CD4-positive, CD25-positive, alpha-beta regulatory T cell (primary cell): Measurements from ENCODE around the gene CBX8. TPM values are rescaled to one million over a fixed set of nuclear protein-coding genes. Genes with fewer than 3 reads are reported as not detected.
A peak's percentile ranks its signal among the peaks of the same experiment; 100 is the strongest.

ENCODE experiments used
- ATAC-seq, 2 donors: fragments of 150-1000 bp; cut with Tn5 transposase; one replicate each; pipeline ENCODE4 v1.10.0; 2021; ENCODE audit warnings: low read depth in 2 of 2, moderate number of reproducible peaks in 2 of 2, moderate library complexity in 1 of 2
- DNase-seq, 3 donors: peaks; one replicate each; pipeline versions ENCODE4 v3.0.0 to v3.0.0-alpha.2; 2012 to 2022; ENCODE audit warnings: mixed read lengths in 1 of 3
- H3K27ac ChIP-seq: one replicate; pipeline ENCODE4 v1.7.0; 2013; ENCODE audit warnings: mild to moderate bottlenecking, low read length; ENCODE audit not compliant: insufficient read depth, poor library complexity, severe bottlenecking
- H3K27me3 ChIP-seq: one replicate; pipeline ENCODE4 v1.7.0; 2013; ENCODE audit warnings: low read length; ENCODE audit not compliant: control insufficient read depth, insufficient read depth
- H3K36me3 ChIP-seq: one replicate; pipeline ENCODE4 v1.7.0; 2013; ENCODE audit warnings: mild to moderate bottlenecking, low read length, moderate library complexity; ENCODE audit not compliant: control insufficient read depth, insufficient read depth
- H3K4me1 ChIP-seq: 2 replicates; pipeline ENCODE4 v1.7.0; 2013; ENCODE audit warnings: mild to moderate bottlenecking, low read length; ENCODE audit not compliant: insufficient read depth, control insufficient read depth, poor library complexity, severe bottlenecking
- H3K4me3 ChIP-seq: one replicate; pipeline ENCODE4 v1.7.0; 2013; ENCODE audit warnings: low read depth, mild to moderate bottlenecking, low read length, moderate library complexity
- H3K9me3 ChIP-seq, 2 experiments: 1 replicate in 1 of 2; 2 replicates in 1 of 2; pipeline ENCODE4 v1.7.0; 2013; ENCODE audit warnings: low read length in 2 of 2, mild to moderate bottlenecking in 1 of 2, moderate library complexity in 1 of 2; ENCODE audit not compliant: control insufficient read depth in 2 of 2
- H3K27ac Mint-ChIP-seq, 3 donors: one replicate each; pipeline ENCODE4 v1.8.0; 2020 to 2022; ENCODE audit warnings: mild to moderate bottlenecking in 3 of 3, mixed read lengths in 3 of 3, moderate library complexity in 2 of 3
- H3K27me3 Mint-ChIP-seq: one replicate; pipeline ENCODE4 v1.8.0; 2022; ENCODE audit warnings: mild to moderate bottlenecking, mixed read lengths
- H3K36me3 Mint-ChIP-seq: one replicate; pipeline ENCODE4 v1.8.0; 2020; ENCODE audit warnings: mixed read lengths
- H3K4me1 Mint-ChIP-seq, 4 donors: one replicate each; pipeline ENCODE4 v1.8.0; 2020 to 2022; ENCODE audit warnings: mixed read lengths in 4 of 4, mild to moderate bottlenecking in 1 of 4
- H3K4me3 Mint-ChIP-seq, 4 donors: one replicate each; pipeline ENCODE4 v1.8.0; 2020 to 2022; ENCODE audit warnings: mild to moderate bottlenecking in 4 of 4, mixed read lengths in 4 of 4, moderate library complexity in 3 of 4
- H3K9me3 Mint-ChIP-seq, 7 donors: one replicate each; pipeline ENCODE4 v1.8.0; 2020 to 2022; ENCODE audit warnings: mixed read lengths in 7 of 7, mild to moderate bottlenecking in 3 of 7, moderate library complexity in 2 of 7
- polyA plus RNA-seq, 4 donors: library from polyadenylated mRNA; unstranded; fragments of 300-500 nt; fragmentation: Illumina TruSeq; gene quantifications; one replicate each; pipeline ENCODE4 v1.2.3, GENCODE V29; 2021
- total RNA-seq: library from RNA; stranded (reverse); gene quantifications from one replicate; pipeline ENCODE4 v1.2.3, GENCODE V29; 2022

CBX8 gene
- total and polyA plus RNA-seq, 5 donors from 2014 or later = 0.30 to 3.4 (median 1.3) TPM

- H3K9me3 Mint-ChIP-seq = peaks cover 0 to 3% (median 0%) of the 10 kb centered on the region in 7 donors
- peaks cover 54% of the 10 kb centered on the region for H3K4me1 ChIP-seq
- no peak overlapping the region for H3K4me3 Mint-ChIP-seq
- no peak overlapping the region for H3K4me3 ChIP-seq
- H3K36me3 Mint-ChIP-seq = no peaks in the 10 kb centered on the region
- no peak for ATAC-seq
- no peak overlapping the region for H3K27ac ChIP-seq
- H3K27me3 Mint-ChIP-seq = peaks cover 45% of the 10 kb centered on the region
- H3K4me1 Mint-ChIP-seq = peaks cover 0 to 44% (median 23%) of the 10 kb centered on the region in 4 donors
- no peak overlapping the region for H3K27ac Mint-ChIP-seq
- H3K9me3 ChIP-seq = no peaks in the 10 kb centered on the region
- no peak for DNase-seq
- H3K36me3 ChIP-seq = no peaks in the 10 kb centered on the region
- peaks cover 6% of the 10 kb centered on the region for H3K27me3 ChIP-seq
Measured at GRCh38 chr17:79794659-79795511, 2.0 kb downstream of the CBX8 start.

GRCh38 chr17:79793924-79794304 lies 3.0 kb downstream of the CBX8 start:
- no peak for ATAC-seq
- Mint-ChIP-seq H3K4me1 (peaks cover 0 to 37% (median 15%) of the 10 kb centered on the region in 4 donors), H3K27ac (no peak overlapping the region), H3K27me3 (peaks cover 41% of the 10 kb centered on the region), H3K9me3 (no peaks in the 10 kb centered on the region), H3K4me3 (peak overlapping the region in 2 of 4 donors; percentile 25 to 47), H3K36me3 (no peaks in the 10 kb centered on the region)
- Histone ChIP-seq H3K27me3 (peaks cover 3% of the 10 kb centered on the region), H3K4me3 (no peak overlapping the region), H3K4me1 (peaks cover 49% of the 10 kb centered on the region), H3K36me3 (no peaks in the 10 kb centered on the region), H3K9me3 (no peaks in the 10 kb centered on the region), H3K27ac (no peak overlapping the region)
- DNase-seq = no peak

- peaks cover 42% of the 10 kb centered on the region for H3K4me1 ChIP-seq
- H3K4me3 ChIP-seq = no peak overlapping the region
- peaks cover 0 to 30% (median 13%) of the 10 kb centered on the region in 4 donors for H3K4me1 Mint-ChIP-seq
- H3K27ac Mint-ChIP-seq = no peak overlapping the region
- H3K27me3 Mint-ChIP-seq = peaks cover 41% of the 10 kb centered on the region
- peaks cover 9% of the 10 kb centered on the region for H3K27me3 ChIP-seq
- peak overlapping the region in 2 of 4 donors; percentile 25 to 47 for H3K4me3 Mint-ChIP-seq
- H3K36me3 Mint-ChIP-seq = no peaks in the 10 kb centered on the region
- ATAC-seq (no peak), DNase-seq (no peak)
- H3K9me3 ChIP-seq = no peaks in the 10 kb centered on the region
- no peaks in the 10 kb centered on the region for H3K9me3 Mint-ChIP-seq
- no peaks in the 10 kb centered on the region for H3K36me3 ChIP-seq
- H3K27ac ChIP-seq = no peak overlapping the region
Measured at GRCh38 chr17:79792984-79793923, 3.6 kb downstream of the CBX8 start.

GRCh38 chr17:79792341-79792871 lies 4.5 kb downstream of the CBX8 start:
- Histone ChIP-seq H3K4me3 (no peak overlapping the region), H3K27me3 (peaks cover 12% of the 10 kb centered on the region), H3K27ac (no peak overlapping the region), H3K9me3 (no peaks in the 10 kb centered on the region), H3K36me3 (no peaks in the 10 kb centered on the region), H3K4me1 (peaks cover 35% of the 10 kb centered on the region)
- H3K4me3 Mint-ChIP-seq = peak overlapping the region in 2 of 4 donors; percentile 16 to 41
- H3K4me1 Mint-ChIP-seq = peaks cover 3 to 30% (median 13%) of the 10 kb centered on the region in 4 donors
- ATAC-seq (no peak), DNase-seq (no peak)
- peak overlapping the region in 1 of 3 donors; percentile 20 for H3K27ac Mint-ChIP-seq
- no peaks in the 10 kb centered on the region for H3K9me3 Mint-ChIP-seq
- no peaks in the 10 kb centered on the region for H3K36me3 Mint-ChIP-seq
- peaks cover 48% of the 10 kb centered on the region for H3K27me3 Mint-ChIP-seq

GRCh38 chr17:79791735-79792161 lies 5.1 kb downstream of the CBX8 start:
- H3K9me3 ChIP-seq = no peaks in the 10 kb centered on the region
- peaks cover 17% of the 10 kb centered on the region for H3K27me3 ChIP-seq
- Mint-ChIP-seq H3K9me3 (no peaks in the 10 kb centered on the region), H3K36me3 (no peaks in the 10 kb centered on the region), H3K4me1 (peaks cover 3 to 26% (median 13%) of the 10 kb centered on the region in 4 donors), H3K4me3 (peak overlapping the region in 1 of 4 donors; percentile 41), H3K27ac (no peak overlapping the region), H3K27me3 (peaks cover 48% of the 10 kb centered on the region)
- ATAC-seq (no peak), DNase-seq (no peak)
- H3K36me3 ChIP-seq = no peaks in the 10 kb centered on the region
- no peak overlapping the region for H3K27ac ChIP-seq
- H3K4me1 ChIP-seq = peaks cover 34% of the 10 kb centered on the region
- no peak overlapping the region for H3K4me3 ChIP-seq

GRCh38 chr17:79790805-79791734 lies 5.8 kb downstream of the CBX8 start:
- no peak for ATAC-seq
- DNase-seq = no peak
- H3K4me3 Mint-ChIP-seq = peak overlapping the region in 2 of 4 donors; percentile 22 to 58
- no peaks in the 10 kb centered on the region for H3K9me3 ChIP-seq
- H3K27me3 ChIP-seq = peaks cover 17% of the 10 kb centered on the region
- H3K27ac ChIP-seq = no peak overlapping the region
- no peaks in the 10 kb centered on the region for H3K36me3 ChIP-seq
- H3K27me3 Mint-ChIP-seq = peaks cover 55% of the 10 kb centered on the region
- peaks cover 3 to 21% (median 9%) of the 10 kb centered on the region in 4 donors for H3K4me1 Mint-ChIP-seq
- H3K4me1 ChIP-seq = peaks cover 28% of the 10 kb centered on the region
- H3K27ac Mint-ChIP-seq = no peak overlapping the region
- H3K9me3 Mint-ChIP-seq = no peaks in the 10 kb centered on the region
- H3K36me3 Mint-ChIP-seq = no peaks in the 10 kb centered on the region
- H3K4me3 ChIP-seq = no peak overlapping the region
